GM23338 (cell line): ENCODE measurements around the gene SGMS2. TPM values are rescaled to one million over a fixed set of nuclear protein-coding genes. Genes with fewer than 3 reads are reported as not detected.
"Not testable (repeated sequence)": the region's sequence is repeated elsewhere in the genome, so short reads cannot be mapped to it uniquely, and the experiment has no call there.

Source experiments
- ATAC-seq: fragments of 200-7000 bp; cut with Tn5 transposase; 3 replicates; pipeline ENCODE4 v1.9.1; 2020
- DNase-seq: peaks from one replicate; pipeline ENCODE4 v3.0.0-alpha.2; 2015; ENCODE audit warnings: low spot score
- H2AFZ ChIP-seq: fragments of 200-600 bp; sonication (generic); 2 replicates; pipeline ENCODE4 v1.8.0; 2016; ENCODE audit warnings: antibody characterized with exemption, mild to moderate bottlenecking, moderate library complexity
- H3F3A ChIP-seq: fragments of 200-600 bp; sonication (generic); replicated peaks from 2 replicates; pipeline ENCODE4 v1.8.0; 2017; ENCODE audit warnings: antibody characterized with exemption, mixed run types, low read depth
- H3K27ac ChIP-seq: fragments of 200-600 bp; sonication (generic); 2 replicates; pipeline ENCODE4 v1.6.1; 2016; ENCODE audit warnings: low read depth
- H3K27me3 ChIP-seq: fragments of 200-600 bp; sonication (generic); 2 replicates; pipeline ENCODE4 v1.8.0; 2016; ENCODE audit warnings: mild to moderate bottlenecking, mixed run types, moderate library complexity; ENCODE audit not compliant: insufficient read depth
- H3K36me3 ChIP-seq: fragments of 200-600 bp; sonication (generic); 2 replicates; pipeline ENCODE4 v1.8.0; 2016; ENCODE audit warnings: mild to moderate bottlenecking; ENCODE audit not compliant: insufficient read depth
- H3K4me1 ChIP-seq: fragments of 200-600 bp; sonication (generic); 2 replicates; pipeline ENCODE4 v1.8.0; 2016; ENCODE audit warnings: mild to moderate bottlenecking, moderate library complexity; ENCODE audit not compliant: insufficient read depth
- H3K4me2 ChIP-seq: fragments of 200-600 bp; sonication (generic); 2 replicates; pipeline ENCODE4 v1.7.1; 2017; ENCODE audit warnings: mixed run types
- H3K4me3 ChIP-seq: fragments of 200-600 bp; sonication (generic); 2 replicates; pipeline ENCODE4 v1.6.1; 2016; ENCODE audit warnings: mixed run types
- H3K79me2 ChIP-seq: fragments of 200-600 bp; sonication (generic); replicated peaks from 2 replicates; pipeline ENCODE4 v1.8.0; 2017; ENCODE audit warnings: mild to moderate bottlenecking; ENCODE audit not compliant: insufficient read depth
- H3K9me2 ChIP-seq: fragments of 200-600 bp; sonication (generic); 2 replicates; pipeline ENCODE4 v1.8.0; 2017; ENCODE audit not compliant: insufficient read depth
- H4K20me1 ChIP-seq: fragments of 200-600 bp; sonication (generic); replicated peaks from 2 replicates; pipeline ENCODE4 v1.8.0; 2017; ENCODE audit warnings: mild to moderate bottlenecking; ENCODE audit not compliant: insufficient read depth
- H3K27ac Mint-ChIP-seq: 2 replicates; pipeline ENCODE4 v1.8.0; 2020; ENCODE audit warnings: inconsistent platforms, mild to moderate bottlenecking, moderate library complexity, mixed read lengths
- H3K27me3 Mint-ChIP-seq: 3 replicates; pipeline ENCODE4 v1.8.0; 2022; ENCODE audit warnings: low read depth, mild to moderate bottlenecking, moderate library complexity, mixed read lengths, inconsistent platforms; ENCODE audit not compliant: insufficient read depth, poor library complexity
- H3K36me3 Mint-ChIP-seq: 3 replicates; pipeline ENCODE4 v1.8.0; 2021; ENCODE audit warnings: low read depth, mild to moderate bottlenecking, inconsistent platforms, moderate library complexity, mixed read lengths
- H3K4me1 Mint-ChIP-seq: 3 replicates; pipeline ENCODE4 v1.8.0; 2020; ENCODE audit warnings: mild to moderate bottlenecking, inconsistent platforms, mixed read lengths
- H3K4me3 Mint-ChIP-seq: 3 replicates; pipeline ENCODE4 v1.8.0; 2021; ENCODE audit warnings: moderate library complexity, mild to moderate bottlenecking, inconsistent platforms, mixed read lengths
- H3K9me3 Mint-ChIP-seq: 3 replicates; pipeline ENCODE4 v1.8.0; 2020; ENCODE audit warnings: moderate library complexity, mild to moderate bottlenecking, inconsistent platforms, mixed read lengths
- CTCF ChIP-seq, 2 experiments: fragments of 200-600 bp in 1 of 2; sonication (generic) in 1 of 2; conservative IDR thresholded peaks; 2 replicates each; pipeline versions ENCODE4 v1.5.1 to v1.6.1; 2016 to 2017; ENCODE audit warnings: antibody characterized with exemption in 2 of 2, low read depth in 2 of 2, mild to moderate bottlenecking in 2 of 2, moderate library complexity in 1 of 2
- POLR2AphosphoS5 ChIP-seq: IDR thresholded peaks from 2 replicates; pipeline ENCODE4 v1.6.1; 2016; ENCODE audit warnings: antibody characterized with exemption, low read depth
- STAT1 ChIP-seq: IDR thresholded peaks from one replicate; pipeline ENCODE4 v1.6.1; 2016; ENCODE audit warnings: antibody characterized with exemption; ENCODE audit not compliant: unreplicated experiment
- polyA plus RNA-seq: library from polyadenylated mRNA; unstranded; fragments of >200 nt; fragmentation: Nextera tagmentation; extraction: Ambion mirVana; gene quantifications from 2 replicates; pipeline ENCODE4 v1.2.1, GENCODE V29; 2016
- total RNA-seq: library from RNA; depleted of rRNA; stranded (reverse); fragments of >200 nt; shearing (Covaris generic); gene quantifications from 2 replicates; pipeline ENCODE4 v1.2.3, GENCODE V29; 2014
- TF ChIP-seq, protein P1 (sequence below): IDR thresholded peaks from one replicate; pipeline ENCODE4 v1.6.1; 2018; ENCODE audit warnings: antibody characterized with exemption; ENCODE audit not compliant: unreplicated experiment
- TF ChIP-seq, protein P2 (sequence below): IDR thresholded peaks from 2 replicates; pipeline ENCODE4 v1.6.1; 2016; ENCODE audit warnings: antibody characterized with exemption

Gene SGMS2
- total and polyA plus RNA-seq, 2 experiments from 2014 or later: 0.35 to 1.1 TPM

GRCh38 chr4:107922486-107923473 lies 98.0 kb downstream of the SGMS2 start (continued):
- TF ChIP-seq, protein P1, sequence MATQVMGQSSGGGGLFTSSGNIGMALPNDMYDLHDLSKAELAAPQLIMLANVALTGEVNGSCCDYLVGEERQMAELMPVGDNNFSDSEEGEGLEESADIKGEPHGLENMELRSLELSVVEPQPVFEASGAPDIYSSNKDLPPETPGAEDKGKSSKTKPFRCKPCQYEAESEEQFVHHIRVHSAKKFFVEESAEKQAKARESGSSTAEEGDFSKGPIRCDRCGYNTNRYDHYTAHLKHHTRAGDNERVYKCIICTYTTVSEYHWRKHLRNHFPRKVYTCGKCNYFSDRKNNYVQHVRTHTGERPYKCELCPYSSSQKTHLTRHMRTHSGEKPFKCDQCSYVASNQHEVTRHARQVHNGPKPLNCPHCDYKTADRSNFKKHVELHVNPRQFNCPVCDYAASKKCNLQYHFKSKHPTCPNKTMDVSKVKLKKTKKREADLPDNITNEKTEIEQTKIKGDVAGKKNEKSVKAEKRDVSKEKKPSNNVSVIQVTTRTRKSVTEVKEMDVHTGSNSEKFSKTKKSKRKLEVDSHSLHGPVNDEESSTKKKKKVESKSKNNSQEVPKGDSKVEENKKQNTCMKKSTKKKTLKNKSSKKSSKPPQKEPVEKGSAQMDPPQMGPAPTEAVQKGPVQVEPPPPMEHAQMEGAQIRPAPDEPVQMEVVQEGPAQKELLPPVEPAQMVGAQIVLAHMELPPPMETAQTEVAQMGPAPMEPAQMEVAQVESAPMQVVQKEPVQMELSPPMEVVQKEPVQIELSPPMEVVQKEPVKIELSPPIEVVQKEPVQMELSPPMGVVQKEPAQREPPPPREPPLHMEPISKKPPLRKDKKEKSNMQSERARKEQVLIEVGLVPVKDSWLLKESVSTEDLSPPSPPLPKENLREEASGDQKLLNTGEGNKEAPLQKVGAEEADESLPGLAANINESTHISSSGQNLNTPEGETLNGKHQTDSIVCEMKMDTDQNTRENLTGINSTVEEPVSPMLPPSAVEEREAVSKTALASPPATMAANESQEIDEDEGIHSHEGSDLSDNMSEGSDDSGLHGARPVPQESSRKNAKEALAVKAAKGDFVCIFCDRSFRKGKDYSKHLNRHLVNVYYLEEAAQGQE: no peak
- TF ChIP-seq STAT1 (no peak), CTCF (conservative IDR thresholded peaks at IDR 0.05; ENCODE audit: low read depth in 2 of 2) (no peak), POLR2AphosphoS5 (no peak)
- TF ChIP-seq, protein P2, sequence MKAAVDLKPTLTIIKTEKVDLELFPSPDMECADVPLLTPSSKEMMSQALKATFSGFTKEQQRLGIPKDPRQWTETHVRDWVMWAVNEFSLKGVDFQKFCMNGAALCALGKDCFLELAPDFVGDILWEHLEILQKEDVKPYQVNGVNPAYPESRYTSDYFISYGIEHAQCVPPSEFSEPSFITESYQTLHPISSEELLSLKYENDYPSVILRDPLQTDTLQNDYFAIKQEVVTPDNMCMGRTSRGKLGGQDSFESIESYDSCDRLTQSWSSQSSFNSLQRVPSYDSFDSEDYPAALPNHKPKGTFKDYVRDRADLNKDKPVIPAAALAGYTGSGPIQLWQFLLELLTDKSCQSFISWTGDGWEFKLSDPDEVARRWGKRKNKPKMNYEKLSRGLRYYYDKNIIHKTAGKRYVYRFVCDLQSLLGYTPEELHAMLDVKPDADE: no peak

- H3K9me2 ChIP-seq, H3K4me1 Mint-ChIP-seq, H2AFZ ChIP-seq, H3K27me3 Mint-ChIP-seq, H3K4me3 ChIP-seq, H3K27ac ChIP-seq, DNase-seq, H3K27ac Mint-ChIP-seq, H3K36me3 ChIP-seq, H3K4me1 ChIP-seq, ATAC-seq, H4K20me1 ChIP-seq, H3K4me2 ChIP-seq, H3K79me2 ChIP-seq, H3K9me3 Mint-ChIP-seq, H3K36me3 Mint-ChIP-seq, H3K4me3 Mint-ChIP-seq, H3F3A ChIP-seq: not testable (repeated sequence)
- H3K27me3 ChIP-seq: peaks cover 18% of the 10 kb centered on the region
Observed at GRCh38 chr4:107925713-107926112, 101.0 kb downstream of the SGMS2 start.

GRCh38 chr4:107926875-107927274 lies 102.1 kb downstream of the SGMS2 start:
- H3K27ac ChIP-seq, H3K4me1 Mint-ChIP-seq, H3K9me3 Mint-ChIP-seq, H3F3A ChIP-seq, H4K20me1 ChIP-seq, H3K4me3 Mint-ChIP-seq, H3K4me1 ChIP-seq, H3K27me3 Mint-ChIP-seq, H3K36me3 ChIP-seq, H3K9me2 ChIP-seq, H3K4me2 ChIP-seq, H3K4me3 ChIP-seq, H3K36me3 Mint-ChIP-seq, H3K27ac Mint-ChIP-seq, H3K79me2 ChIP-seq, H2AFZ ChIP-seq, ATAC-seq, DNase-seq: not testable (repeated sequence)
- peaks cover 24% of the 10 kb centered on the region for H3K27me3 ChIP-seq
